ENCODE data around the gene SPATA31C1.
A peak's percentile ranks its signal among the peaks of the same experiment; 100 is the strongest.
"Not testable (repeated sequence)": the region's sequence is repeated elsewhere in the genome, so short reads cannot be mapped to it uniquely, and the experiment has no call there.

Gene SPATA31C1

DNA sequence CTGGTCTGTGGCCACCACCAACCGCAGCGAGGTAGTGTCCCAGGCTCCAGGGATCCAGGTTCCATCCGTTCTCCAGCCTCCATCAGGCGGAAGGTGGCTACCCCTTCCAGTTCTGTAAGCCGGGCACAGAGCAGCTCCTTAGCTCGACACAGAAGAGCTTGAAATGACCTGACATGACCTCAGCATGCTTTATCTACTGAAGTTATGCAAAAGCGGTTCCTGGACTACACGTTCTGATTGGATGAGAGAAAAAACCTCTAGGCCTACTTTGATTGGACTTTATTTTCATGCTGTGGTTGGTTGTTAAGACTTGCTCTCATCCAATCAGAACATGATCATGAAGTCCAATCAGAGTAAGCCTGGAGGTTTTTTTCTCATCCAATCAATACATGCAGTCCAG, 21.3 kb downstream of the SPATA31C1 start:
- not testable (repeated sequence) for DNase-seq; H3K27me3 ChIP-seq (replicated peaks; ENCODE audit: insufficient read depth, low read length); H3F3A ChIP-seq (ENCODE audit: insufficient read depth, low read length); H3K4me2 ChIP-seq (ENCODE audit: low read depth, low read length); H3K4me3 ChIP-seq (ENCODE audit: low read length); H3K79me2 ChIP-seq (ENCODE audit: low read length); H3K9me2 ChIP-seq (replicated peaks; ENCODE audit: insufficient read depth, low read length); H4K20me1 ChIP-seq (ENCODE audit: insufficient read depth, low read length); H2AFZ ChIP-seq (ENCODE audit: low read length); H3K9ac ChIP-seq (ENCODE audit: low read length); H3K4me1 ChIP-seq (ENCODE audit: low read length); H3K9me3 ChIP-seq (replicated peaks; ENCODE audit: insufficient read depth, low read length); H3K36me3 ChIP-seq (replicated peaks; ENCODE audit: insufficient read depth, low read length); H3K27ac ChIP-seq (ENCODE audit: low read length)

DNA sequence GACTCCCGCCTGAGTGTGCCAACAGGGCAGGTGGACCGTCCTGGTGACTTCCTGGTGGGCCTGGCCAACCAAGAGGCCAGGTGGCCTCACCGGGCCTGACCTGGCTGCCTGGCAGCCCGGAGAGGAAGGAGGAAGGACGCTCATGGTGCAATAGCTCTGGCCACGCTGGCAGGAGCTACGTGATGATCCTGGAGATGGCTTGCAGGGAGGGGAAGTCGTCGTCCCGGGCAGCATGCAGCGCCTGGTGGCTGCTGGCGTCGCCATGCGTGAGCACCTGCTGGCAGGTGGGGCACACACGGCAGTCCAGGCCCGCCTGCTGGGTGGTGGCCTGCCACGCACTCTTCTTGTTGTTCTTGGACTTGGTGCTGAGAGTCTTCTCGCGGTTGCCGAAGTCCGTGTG, 26.3 kb downstream of the SPATA31C1 start:
- Histone ChIP-seq H3K79me2 (ENCODE audit: low read length) (no peaks in the 10 kb centered on the region), H3K9me2 (replicated peaks; ENCODE audit: insufficient read depth, low read length) (no peaks in the 10 kb centered on the region), H3K9ac (ENCODE audit: low read length) (no peak overlapping the region), H3K4me1 (ENCODE audit: low read length) (no peaks in the 10 kb centered on the region), H3K4me2 (ENCODE audit: low read depth, low read length) (no peak overlapping the region), H3K27me3 (replicated peaks; ENCODE audit: insufficient read depth, low read length) (no peaks in the 10 kb centered on the region), H3K9me3 (replicated peaks; ENCODE audit: insufficient read depth, low read length) (no peaks in the 10 kb centered on the region), H3F3A (ENCODE audit: insufficient read depth, low read length) (no peaks in the 10 kb centered on the region), H3K27ac (ENCODE audit: low read length) (no peak overlapping the region), H2AFZ (ENCODE audit: low read length) (no peak overlapping the region), H3K4me3 (ENCODE audit: low read length) (no peak overlapping the region), H3K36me3 (replicated peaks; ENCODE audit: insufficient read depth, low read length) (no peaks in the 10 kb centered on the region), H4K20me1 (ENCODE audit: insufficient read depth, low read length) (no peaks in the 10 kb centered on the region)
- no peak for TF ChIP-seq EZH2phosphoT487 (IDR thresholded peaks at IDR 0.05; ENCODE audit: low read length)
- TF ChIP-seq, protein P1, sequence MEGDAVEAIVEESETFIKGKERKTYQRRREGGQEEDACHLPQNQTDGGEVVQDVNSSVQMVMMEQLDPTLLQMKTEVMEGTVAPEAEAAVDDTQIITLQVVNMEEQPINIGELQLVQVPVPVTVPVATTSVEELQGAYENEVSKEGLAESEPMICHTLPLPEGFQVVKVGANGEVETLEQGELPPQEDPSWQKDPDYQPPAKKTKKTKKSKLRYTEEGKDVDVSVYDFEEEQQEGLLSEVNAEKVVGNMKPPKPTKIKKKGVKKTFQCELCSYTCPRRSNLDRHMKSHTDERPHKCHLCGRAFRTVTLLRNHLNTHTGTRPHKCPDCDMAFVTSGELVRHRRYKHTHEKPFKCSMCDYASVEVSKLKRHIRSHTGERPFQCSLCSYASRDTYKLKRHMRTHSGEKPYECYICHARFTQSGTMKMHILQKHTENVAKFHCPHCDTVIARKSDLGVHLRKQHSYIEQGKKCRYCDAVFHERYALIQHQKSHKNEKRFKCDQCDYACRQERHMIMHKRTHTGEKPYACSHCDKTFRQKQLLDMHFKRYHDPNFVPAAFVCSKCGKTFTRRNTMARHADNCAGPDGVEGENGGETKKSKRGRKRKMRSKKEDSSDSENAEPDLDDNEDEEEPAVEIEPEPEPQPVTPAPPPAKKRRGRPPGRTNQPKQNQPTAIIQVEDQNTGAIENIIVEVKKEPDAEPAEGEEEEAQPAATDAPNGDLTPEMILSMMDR (IDR thresholded peaks at IDR 0.05; ENCODE audit: low read length) = no peak
- no peak for TF ChIP-seq EZH2 (optimal IDR thresholded peaks at IDR 0.05; ENCODE audit: low read depth, low read length)
- DNase-seq = no peak

DNA sequence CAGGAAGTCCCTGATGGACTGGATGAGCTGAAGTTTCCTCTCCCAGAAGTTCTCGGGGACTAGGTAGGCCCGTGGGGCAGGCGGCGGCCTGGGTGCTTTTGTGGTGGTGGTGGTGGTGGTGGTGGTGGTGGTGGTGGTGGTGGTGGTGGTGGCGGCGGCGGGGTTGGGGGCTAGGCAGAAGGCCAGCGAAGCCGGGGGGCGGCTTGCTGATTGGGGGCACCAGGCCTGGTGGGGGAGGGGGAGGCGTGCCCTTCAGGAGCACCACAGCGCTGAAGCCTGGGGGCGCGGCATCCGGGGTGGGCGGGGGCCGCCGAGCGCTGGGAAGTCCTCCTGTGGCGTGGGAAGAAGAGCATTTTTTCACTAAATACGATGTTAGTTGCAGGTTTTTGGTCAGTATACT, 26.9 kb downstream of the SPATA31C1 start:
- Histone ChIP-seq H3K4me1 (ENCODE audit: low read length) (no peaks in the 10 kb centered on the region), H3K9me3 (replicated peaks; ENCODE audit: insufficient read depth, low read length) (no peaks in the 10 kb centered on the region), H3K27ac (ENCODE audit: low read length) (no peak overlapping the region), H3K79me2 (ENCODE audit: low read length) (no peaks in the 10 kb centered on the region), H3F3A (ENCODE audit: insufficient read depth, low read length) (no peaks in the 10 kb centered on the region), H3K9me2 (replicated peaks; ENCODE audit: insufficient read depth, low read length) (no peaks in the 10 kb centered on the region), H4K20me1 (ENCODE audit: insufficient read depth, low read length) (no peaks in the 10 kb centered on the region), H3K27me3 (replicated peaks; ENCODE audit: insufficient read depth, low read length) (no peaks in the 10 kb centered on the region), H3K9ac (ENCODE audit: low read length) (no peak overlapping the region), H3K4me3 (ENCODE audit: low read length) (no peak overlapping the region), H3K36me3 (replicated peaks; ENCODE audit: insufficient read depth, low read length) (no peaks in the 10 kb centered on the region), H2AFZ (ENCODE audit: low read length) (no peak overlapping the region), H3K4me2 (ENCODE audit: low read depth, low read length) (no peak overlapping the region)
- TF ChIP-seq EZH2 (optimal IDR thresholded peaks at IDR 0.05; ENCODE audit: low read depth, low read length) (no peak), EZH2phosphoT487 (IDR thresholded peaks at IDR 0.05; ENCODE audit: low read length) (no peak)
- TF ChIP-seq, protein P1 (IDR thresholded peaks at IDR 0.05; ENCODE audit: low read length) = no peak
- no peak for DNase-seq

DNA sequence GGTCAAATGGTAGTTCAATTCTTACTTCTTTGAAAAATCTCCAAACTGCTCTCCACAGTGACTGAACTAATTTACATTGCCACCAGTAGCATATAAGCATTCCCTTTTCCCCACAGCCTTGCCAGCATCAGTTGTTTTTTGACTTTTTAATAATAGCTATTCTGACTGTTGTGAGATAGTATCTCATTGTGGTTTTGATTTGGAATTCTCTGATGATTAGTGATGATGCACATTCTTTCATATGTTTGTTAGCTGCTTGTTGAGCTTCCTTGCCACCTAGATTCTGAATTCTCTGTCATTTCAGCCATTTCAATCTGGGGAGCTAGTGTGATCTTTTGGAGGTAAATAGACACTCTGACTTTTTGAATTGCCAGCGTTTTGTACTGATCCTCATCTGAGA, 32.5 kb downstream of the SPATA31C1 start:
- no peak overlapping the region for H3K4me3 ChIP-seq (ENCODE audit: low read length)
- H3K27ac ChIP-seq (ENCODE audit: low read length) = peak overlapping the region; percentile 33; the same call in 1 of the 2 replicates
- no peaks in the 10 kb centered on the region for H3K79me2 ChIP-seq (ENCODE audit: low read length)
- TF ChIP-seq, protein P1 (IDR thresholded peaks at IDR 0.05; ENCODE audit: low read length) = no peak
- H3K27me3 ChIP-seq (replicated peaks; ENCODE audit: insufficient read depth, low read length) = no peaks in the 10 kb centered on the region
- no peak overlapping the region for H3K9ac ChIP-seq (ENCODE audit: low read length)
- H3K4me2 ChIP-seq (ENCODE audit: low read depth, low read length) = no peak overlapping the region
- peaks cover 20% of the 10 kb centered on the region for H3K4me1 ChIP-seq (ENCODE audit: low read length)
- H3K36me3 ChIP-seq (replicated peaks; ENCODE audit: insufficient read depth, low read length) = no peaks in the 10 kb centered on the region
- no peaks in the 10 kb centered on the region for H3K9me3 ChIP-seq (replicated peaks; ENCODE audit: insufficient read depth, low read length)
- no peaks in the 10 kb centered on the region for H4K20me1 ChIP-seq (ENCODE audit: insufficient read depth, low read length)
- no peaks in the 10 kb centered on the region; the same call in 1 of the 2 replicates for H3F3A ChIP-seq (ENCODE audit: insufficient read depth, low read length)
- H3K9me2 ChIP-seq (replicated peaks; ENCODE audit: insufficient read depth, low read length) = no peaks in the 10 kb centered on the region
- no peak overlapping the region for H2AFZ ChIP-seq (ENCODE audit: low read length)
- DNase-seq = no peak

Data from MM.1S (cell line).